Occipital lobe (tissue), 2 donors: ENCODE data around the gene CD9. TPM values are rescaled to one million over a fixed set of nuclear protein-coding genes. Genes with fewer than 3 reads are reported as not detected.
"Not testable (repeated sequence)": the region's sequence is repeated elsewhere in the genome, so short reads cannot be mapped to it uniquely, and the experiment has no call there.

Experiments
- DNase-seq: peaks from one replicate; lab custom pipeline; 2025; lab: John Stamatoyannopoulos, UW
- total RNA-seq: library from RNA; depleted of rRNA; stranded (reverse); fragments of >200 nt; gene quantifications from one replicate; pipeline ENCODE4 v1.2.3, GENCODE V29; 2014

Gene CD9
- total RNA-seq, 1 donor from 2014 or later, result 29.5 TPM

DNA sequence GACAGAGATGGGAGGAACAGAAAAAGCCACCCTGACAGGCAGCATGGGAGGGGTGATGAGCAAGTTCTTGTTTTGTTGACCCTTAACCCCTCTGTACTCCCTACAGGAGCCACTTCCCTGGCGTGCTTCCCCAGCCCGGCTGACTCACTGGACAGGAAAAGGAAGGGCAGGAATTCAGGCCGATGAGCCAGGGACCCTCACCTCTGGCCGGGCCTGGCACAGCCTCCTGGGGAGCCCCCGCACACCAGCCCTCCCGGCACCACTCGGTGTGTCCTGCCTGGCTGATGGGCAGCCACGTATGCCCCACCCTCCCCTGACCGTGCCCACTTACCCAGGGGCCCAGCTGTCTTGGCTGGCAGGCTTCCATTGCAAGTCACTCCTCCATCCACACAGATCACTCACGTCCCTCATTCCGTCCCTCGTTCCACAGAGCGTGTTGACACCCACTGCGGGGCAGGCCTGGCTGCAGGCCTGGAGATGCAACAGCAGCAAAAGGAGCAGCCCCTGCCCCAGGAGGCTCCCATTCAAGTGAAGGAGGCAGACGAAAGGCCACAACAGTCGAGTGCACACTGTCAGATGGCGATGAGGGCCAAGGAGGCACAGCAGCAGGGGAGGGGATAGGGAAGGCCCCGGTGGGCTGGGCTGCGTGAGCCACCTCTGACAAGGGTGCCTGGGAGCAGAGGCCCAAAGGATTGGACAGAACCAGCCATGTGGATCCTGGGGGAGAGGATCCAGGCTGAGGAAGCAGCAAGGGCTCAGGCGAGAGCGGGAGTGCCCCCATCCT lies 19.7 kb upstream of the CD9 start:
- no peak for DNase-seq

DNA sequence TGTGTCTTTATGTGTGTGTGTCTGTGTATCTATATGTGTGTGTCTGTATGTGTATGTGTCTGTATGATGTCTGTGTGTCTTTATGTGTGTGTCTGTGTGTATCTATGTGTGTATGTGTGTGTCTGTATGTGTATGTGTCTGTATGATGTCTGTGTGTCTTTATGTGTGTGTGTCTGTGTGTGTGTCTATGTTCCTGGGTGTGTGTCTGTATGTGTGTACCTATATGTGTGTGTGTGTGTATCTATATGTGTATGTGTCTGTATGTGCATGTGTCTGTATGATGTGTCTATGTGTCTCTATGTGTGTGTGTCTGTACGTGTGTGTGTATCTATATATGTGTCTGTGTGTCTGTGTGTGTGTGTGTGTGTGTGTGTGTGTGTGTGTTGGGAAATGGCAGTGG lies 19.0 kb upstream of the CD9 start:
- DNase-seq, result no peak

DNA sequence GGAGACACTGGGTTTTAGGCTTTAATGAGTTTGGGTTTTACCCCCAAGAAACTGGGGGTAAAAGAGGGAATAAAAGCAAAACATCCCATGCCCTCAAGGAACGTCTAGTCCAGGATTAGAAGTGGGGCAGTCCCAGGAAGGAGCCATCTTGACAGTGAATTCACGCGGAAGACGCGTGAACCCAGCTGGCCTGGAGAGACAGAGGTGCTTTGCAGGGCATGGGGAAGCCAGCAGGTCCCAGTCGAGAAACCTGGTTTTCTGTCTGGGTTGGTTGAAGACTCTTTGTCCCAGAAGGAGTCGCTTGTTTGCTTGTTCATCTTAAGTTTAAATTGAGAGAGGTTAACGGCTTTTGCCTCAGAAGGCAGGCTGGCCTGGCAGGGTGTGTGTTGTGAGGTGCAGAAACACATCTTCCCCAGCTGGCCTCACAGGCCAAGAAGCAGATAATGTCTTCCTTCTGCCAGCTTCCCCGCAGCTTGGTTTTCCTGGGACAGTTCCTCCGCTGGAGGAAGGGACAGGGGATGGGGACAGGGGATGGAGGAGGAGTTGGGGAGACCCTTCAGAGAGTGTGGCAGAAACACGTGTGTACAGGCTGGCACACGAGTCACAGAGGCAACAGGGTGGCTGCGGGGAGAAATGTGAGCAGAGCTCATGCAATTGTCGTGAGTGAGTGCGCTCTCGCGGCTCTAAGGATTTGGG lies 18.5 kb upstream of the CD9 start:
- no peak for DNase-seq

DNA sequence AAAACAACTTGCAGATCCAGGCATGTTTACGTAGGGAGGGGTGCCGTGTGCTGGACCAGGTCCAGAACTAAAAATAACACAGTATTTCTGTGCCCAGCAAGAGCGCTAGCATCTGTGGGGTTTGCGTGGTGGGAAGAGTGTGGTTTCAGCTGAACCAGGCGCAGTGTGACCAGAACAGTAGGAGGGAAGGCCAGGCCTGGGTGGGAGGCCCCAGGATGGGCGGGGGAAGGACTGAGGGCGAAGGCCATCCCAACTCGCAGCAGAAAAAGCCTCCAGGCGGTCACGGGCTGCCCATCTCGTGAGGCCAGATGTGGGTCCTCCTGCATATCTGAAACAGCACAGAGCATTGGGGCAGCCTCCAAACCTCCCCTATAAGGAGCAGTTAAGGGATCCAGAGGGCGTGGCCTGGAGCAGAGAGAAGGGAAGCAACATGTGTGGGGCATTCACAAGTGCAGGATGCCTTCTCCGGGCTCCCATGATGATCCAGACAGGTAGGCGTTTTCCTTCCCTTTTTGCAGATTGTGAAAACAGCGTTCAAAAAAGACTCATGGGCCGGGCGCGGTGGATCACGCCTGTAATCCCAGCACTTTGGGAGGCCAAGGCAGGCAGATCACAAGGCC lies 17.8 kb upstream of the CD9 start:
- peak; percentile 26 for DNase-seq

DNA sequence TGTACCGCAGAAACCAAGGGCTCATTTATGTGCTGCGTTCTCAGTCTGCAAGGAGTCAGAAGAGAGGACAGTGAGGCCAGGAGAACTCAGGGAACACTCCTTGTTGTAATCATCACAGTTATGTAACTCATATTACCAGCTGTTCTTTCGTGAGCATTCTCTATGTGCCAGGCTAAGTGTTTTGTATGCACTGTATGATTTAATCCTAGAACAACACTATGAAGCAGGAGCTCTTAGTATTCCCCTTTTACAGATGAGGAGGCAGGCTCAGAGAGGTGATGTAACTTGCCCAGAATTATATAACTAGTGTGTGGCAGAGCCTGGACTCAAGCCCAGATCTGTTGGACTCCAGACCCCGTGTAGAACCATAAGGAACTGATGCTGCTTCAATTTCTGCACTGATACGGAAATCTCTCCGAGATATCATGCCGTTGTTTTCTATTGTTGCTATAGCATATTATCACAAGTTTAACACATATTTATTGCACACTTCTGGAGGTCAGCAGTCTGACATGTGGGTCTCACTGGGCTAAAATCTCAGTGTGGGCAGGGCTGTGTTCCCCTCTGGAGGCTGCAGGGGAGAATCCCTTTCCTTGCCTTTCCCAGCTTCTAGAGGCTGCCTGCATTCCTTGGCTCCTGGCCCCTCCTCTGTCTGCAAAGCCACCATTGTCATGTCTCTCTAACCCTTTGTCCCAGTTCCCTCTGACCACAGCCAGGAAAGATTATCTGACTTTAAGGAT lies 16.3 kb upstream of the CD9 start:
- DNase-seq, result no peak

DNA sequence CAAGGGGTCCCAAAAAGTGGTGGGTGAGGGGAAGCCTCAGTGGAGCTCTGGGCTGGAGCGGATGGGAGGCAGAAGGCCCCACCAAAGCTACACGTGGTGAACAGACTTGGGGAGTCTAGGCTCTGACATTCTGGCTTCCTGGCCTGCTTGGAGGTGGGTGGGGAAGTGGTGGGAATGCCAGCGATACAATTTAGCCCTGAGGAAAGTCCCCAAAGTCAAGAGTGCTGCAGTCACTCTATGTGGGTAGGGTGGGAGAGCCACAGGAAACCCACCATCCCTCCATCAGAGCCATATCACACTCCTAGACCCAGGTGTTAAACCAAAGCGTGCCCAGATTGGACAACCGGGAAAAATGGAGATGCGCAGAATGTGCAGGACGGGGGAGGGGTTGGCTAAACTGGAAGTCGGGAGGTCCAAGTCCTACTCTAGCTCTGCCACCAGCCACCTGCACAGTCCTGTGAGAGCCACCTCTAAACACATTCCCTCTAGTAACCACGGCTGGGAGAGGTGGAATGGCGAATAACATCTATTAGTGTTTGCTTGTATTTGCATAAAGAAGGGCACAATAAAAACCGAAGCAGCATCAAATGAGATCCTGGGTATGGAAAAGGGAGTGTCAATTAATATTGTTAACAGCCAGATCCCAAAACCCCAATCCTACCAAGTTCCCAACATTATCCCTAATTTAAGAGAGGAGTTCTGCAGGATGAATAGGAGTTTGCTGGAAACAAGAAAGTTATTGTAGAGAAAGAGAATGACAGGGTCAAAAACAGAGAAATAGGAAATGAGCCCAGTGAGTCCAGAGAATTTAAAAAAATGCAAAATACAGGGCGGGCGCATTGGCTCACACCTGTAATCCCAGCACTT lies 14.0 kb upstream of the CD9 start:
- DNase-seq, result no peak

DNA sequence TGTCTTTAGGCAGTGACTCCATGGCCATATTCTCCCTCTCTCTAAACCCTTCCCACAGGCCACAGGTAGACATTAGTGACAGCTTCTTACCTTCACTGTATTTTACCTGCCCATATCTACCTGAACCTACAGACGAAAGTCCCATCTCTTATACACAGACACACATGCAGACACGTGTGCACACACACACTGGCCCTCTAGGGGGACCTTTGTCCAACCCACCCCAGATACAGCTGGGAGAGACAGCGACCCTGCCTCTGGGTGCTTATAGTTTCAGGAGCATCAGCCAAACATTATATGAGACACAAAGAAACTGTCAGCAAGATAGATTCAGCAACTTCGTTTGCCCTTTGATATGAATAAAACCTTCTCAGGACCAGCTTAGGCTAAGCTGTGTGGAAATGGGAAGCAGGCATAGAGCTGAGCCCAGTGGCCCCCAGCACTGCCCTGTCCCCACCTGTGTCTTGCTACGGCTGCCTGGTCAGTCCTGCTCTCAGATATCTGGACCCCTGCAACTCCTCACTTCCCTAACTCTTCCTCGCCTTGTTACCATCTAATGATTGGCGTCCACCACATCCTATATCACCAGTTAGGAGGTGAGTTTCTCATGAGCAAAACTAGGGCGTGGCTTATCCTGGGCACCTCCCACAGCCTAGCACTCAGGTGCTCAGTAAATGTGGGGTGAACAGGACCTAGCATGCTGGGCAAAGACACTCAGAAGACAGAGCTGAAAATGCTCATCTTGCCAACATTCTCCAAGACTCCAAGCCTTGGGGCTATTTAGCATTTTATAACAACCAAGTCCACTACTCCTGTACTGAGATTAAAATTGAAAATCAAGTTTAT lies 12.0 kb upstream of the CD9 start:
- DNase-seq, result no peak

DNA sequence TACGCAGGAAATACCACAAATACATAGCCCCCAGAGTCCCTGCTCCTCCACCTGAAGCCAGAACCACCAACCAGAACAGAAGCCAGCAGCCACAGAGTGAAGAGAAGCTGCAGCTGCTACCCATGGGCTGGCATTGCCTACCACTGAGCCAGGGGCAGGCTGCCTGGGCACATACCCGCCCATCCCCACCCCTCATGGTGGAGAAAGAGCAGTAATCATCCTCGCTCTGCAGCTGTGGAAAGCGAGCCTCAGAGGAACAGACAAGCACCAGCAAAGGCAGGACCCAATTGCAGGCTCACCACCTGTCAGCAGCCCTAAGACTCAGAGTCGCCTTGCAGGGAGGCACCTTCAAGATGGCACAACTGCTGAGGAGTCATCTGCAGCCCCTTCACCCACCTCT lies 11.2 kb upstream of the CD9 start:
- no peak for DNase-seq

DNA sequence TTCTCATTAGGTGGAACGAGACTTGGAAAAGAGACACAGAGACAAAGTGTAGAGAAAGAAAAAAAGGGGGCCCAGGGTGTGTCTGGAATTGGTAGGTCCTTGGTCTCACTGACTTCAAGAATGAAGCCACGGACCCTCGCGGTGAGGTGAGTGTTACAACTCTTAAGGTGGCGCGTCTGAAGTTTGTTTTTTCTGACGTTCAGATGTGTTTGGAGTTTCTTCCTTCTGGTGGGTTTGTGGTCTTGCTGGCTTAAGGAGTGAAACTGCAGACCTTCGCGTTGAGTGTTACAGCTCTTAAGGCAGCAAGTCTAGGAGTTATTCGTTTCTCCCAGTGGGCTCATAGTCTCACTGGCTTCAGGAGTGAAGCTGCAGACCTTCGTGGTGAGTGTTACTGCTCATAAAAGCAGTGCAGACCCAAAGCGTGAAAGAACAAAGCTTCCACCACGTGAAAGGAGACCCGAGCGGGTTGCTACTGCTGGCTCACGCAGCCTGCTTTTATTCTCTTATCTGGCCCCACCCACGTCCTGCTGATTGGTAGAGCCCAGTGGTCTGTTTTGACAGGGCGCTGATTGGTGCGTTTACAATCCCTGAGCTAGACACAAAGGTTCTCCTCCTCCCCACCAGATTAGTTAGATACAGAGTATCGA lies 10.1 kb upstream of the CD9 start:
- not testable (repeated sequence) for DNase-seq

DNA sequence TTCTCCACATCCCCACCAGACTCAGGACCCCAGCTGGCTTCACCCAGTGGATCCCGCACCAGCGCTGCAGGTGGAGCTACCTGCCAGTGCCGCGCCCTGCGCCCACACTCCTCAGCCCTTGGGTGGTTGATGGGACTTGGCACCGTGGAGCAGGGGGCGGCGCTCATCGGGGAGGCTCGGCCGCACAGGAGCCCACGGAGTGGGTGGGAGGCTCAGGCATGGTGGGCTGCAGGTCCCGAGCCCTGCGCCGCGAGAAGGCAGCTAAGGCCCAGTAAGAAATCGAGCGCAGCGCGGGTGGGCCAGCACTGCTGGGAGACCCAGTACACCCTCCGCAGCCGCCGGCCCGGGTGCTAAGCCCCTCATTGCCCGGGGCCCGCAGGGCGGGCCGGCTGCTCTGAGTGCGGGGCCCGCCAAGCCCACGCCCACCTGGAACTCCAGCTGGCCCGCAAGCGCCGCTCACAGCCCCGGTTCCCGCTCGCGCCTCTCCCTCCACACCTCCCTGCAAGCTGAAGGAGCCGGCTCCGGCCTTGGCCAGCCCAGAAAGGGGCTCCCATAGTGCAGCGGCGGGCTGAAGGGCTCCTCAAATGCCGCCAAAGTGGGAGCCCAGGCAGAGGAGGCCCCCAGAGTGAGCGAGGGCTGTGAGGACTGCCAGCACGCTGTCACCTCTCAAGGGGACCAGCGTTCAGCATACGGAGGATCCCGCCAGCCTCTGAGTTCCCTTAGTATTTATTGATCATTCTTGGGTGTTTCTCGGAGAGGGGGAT lies 9.3 kb upstream of the CD9 start:
- not testable (repeated sequence) for DNase-seq

DNA sequence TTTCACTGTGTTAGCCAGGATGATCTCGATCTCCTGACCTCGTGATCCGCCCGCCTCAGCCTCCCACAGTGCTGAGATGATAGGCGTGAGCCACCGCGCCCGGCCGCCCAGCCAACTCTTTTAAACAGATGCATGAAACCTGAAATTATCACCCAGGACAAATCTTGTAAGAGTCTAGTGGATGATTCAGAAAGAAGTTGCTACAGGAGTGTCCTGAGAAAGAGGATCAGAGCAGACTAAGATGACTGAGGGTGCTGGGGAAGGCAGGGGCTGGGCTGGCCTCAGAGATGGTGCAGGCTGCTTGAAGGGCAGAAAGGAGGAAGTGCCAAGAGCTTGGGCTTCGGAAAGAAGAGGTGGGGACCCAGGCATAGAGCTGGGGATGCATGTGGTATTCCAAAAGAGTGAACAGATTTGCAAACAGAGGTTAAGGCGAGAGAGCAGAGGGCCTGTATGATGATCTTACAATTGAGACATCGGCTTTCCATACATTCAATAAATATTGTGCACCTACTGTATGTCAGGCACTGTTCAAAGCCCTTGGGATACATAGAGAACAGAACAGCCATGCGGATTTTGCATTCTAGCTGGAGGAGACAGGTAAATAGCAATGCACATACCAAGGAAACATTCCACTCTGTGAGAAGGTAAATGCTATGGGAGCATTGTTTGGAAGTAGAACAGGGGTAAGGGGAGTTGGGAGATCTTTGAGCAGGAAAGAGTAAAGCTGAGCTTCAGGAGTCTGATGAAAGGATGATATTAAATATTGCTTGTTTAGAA lies 7.4 kb upstream of the CD9 start:
- DNase-seq, result no peak

DNA sequence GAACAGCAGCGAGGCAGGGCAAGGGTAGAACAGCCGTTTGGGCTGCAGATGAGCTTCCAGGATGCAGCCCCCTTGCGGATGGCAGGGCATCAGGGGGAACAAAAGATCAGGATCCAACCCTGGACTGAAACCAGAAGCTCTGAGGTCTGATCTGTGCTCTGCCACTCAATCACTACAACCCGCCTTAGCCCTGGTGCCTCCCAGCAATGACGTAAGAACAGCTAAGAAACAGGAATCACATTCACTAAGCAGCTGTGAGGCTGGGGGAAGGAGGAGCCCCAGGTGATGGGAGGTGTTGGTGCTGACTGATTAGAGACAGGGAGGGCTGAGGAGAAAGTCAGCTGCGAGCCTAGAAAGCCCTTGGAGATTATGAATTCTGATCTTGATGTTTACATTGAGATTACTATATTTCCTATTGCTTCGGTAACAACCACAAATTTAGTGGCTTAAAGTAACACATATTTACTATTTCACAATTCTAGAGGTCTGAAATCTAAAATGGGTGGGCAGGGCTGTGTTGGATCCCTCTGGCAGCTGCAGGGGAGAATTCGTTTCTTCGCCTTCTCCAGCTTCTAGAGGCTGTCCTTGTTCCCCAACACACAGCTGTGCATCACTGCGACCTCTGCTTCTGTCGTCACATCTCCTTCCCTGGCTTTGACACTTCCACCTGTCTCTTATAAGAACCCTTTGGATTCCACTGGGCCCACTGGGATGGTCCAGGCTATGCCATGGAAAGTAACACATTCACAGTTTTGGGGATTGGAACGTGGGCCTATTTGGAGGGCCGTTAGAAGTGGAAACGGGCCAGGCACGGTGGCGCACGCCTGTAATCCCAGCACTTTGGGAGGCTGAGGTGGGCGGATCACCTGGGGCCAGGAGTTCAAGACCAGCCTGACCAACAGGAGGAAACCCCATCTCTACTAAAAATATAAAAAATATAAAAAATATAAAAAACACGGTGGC lies 6.1 kb upstream of the CD9 start:
- no peak for DNase-seq

DNA sequence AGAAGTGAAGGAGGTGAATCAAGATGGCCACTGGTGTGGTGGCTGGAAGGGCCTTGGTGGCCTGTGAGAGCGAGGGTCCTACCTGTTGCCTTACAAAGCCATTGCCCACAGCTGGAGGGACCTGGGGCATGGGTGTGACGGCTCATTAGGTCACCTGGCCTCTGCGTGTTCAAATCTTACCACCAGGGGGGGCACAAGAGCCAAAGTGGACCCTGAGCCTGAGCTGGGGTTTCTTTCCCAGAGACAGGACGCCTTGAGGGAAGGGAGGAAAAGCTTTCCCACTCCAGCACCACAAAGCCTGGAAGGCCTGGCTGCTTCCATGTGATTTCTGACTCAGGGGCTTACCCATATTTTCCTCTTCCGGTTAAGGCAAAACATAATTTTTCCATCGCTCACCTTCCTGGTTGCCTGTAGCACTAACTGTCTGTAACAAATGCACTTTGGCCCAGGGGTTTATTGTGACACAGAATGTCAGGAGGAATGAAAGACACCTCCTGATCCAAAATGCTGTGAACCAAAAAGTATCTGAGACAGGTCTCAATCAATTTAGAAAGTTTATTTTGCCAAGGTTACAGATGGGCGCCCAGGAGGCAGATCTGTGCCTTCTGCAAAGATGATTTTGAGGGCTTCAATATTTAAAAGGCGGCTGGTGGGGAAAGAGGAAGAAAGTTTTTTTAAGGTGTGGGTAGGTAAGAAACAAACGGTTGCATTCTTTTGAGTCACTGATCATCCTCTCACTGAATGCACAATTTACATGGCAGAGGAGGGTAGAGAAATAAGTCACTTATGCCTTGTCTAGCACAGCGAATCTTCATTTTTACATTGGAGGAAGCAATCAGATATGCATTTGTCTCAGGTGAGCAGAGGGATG lies 4.3 kb upstream of the CD9 start:
- DNase-seq, result peak; percentile 56

DNA sequence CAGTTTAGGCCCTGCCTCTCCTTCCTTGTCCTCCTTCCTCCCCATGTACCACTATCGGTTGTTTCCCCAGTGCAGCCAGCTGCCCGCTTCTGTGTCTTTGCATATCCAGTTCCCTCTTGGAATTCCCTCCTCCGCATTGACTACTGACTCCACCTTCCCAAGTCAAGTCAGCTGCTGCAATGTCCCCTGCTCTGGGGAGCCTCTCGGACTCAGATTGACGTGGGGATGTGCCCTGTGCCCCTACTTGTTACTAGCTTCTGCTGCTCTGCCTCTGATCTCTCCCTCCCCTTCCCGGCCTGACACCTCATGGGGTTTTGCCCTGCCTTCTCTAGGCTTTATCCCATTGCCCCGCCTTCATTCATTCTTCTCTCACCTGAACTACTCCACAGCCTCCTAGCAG lies 2.1 kb upstream of the CD9 start:
- no peak for DNase-seq

DNA sequence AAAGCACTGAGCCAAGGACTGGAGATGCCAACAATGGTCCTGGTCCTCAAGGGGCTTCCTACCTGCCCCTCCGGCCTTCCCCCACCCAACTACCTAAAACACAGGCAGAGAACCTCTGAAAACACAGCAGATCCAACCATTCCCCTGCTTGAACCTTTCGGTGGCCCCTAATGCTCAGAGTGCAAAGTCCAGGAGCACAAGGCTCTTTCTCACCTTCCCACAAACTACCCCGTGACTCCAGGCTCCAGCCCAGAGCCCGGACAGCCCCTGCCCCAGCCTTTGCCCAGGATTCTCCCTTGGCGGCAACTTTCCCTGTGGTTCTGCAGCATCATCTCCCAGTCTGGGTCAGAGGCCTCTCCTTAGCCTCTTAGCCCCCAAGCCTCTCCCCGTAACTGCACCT lies 1.6 kb upstream of the CD9 start:
- DNase-seq, result no peak

DNA sequence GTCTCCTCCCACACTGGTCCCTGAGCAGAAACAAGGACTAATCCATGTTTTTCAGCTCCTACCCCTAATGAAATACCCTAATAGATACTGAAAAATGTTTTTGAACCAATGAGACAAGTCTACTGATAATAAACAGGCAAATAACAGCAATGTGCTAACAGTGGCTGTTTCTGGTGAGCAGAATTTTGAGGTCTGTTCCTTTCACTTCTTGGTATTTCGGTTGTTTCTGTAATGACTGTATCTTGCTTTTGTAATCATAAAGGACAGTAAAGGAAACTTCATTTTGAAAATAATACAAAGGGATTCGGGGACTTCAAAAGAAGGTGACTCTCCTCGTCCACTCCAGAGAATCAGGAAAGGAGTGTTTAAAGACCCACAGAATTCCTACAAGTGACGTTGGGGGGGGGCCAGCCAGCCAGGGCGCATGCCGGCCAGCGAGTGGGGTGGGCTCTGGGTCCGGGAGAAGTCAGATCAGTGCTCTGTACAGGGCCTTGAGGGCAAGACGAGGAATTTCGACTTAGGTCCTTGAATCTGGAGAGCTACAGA lies 1.1 kb upstream of the CD9 start:
- DNase-seq, result no peak
